ENCODE results near the gene SOCS6. TPM values are rescaled to one million over a fixed set of nuclear protein-coding genes. Genes with fewer than 3 reads are reported as not detected.

Gene SOCS6
- total RNA-seq, 2 donors from 2014 or later: 1.7 to 2.0 TPM

DNA sequence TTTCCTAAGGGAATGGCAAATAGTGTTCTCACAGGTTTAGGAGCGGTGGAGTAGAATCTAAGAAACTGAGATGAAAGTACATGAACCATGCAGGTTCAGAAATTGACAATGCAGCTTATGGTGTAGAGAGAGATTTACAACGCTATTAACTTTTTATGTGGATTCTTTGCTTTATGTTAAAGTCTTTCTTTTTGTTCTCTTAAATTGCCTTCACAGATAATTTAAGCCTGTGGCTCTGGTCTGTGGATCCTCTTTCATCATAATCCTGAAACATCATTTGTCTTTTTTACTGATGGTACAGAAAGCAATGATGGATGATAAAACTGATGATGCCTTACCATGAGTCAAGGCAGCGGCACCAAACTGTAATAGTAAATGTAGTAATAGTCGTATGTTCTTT is 30.3 kb downstream of the SOCS6 start:
- ATAC-seq (replicated peaks in 1 of 2): no peak
- no peak overlapping the region for H3K4me3 Mint-ChIP-seq

DNA sequence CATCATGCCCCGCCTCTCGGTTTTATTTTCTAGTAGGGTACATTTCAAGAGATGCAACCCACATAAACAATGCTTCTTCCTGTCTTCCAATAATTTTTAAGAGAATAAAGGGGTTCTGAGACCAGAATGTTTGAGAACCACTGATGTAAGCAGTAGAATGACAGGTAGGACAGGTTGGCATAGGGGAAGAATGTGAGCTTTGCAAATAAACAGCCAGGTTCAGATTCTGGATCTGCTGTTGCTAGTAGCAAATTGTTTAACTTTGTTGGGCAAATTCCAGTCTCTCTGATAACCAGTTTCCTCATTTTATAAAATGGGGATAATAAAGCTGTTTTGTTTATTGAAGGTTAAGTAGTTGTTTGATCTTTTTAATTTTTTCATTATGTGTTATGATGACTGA is 32.8 kb downstream of the SOCS6 start:
- peaks cover 0 to 2% of the 10 kb centered on the region in 2 donors for H3K36me3 Mint-ChIP-seq (ENCODE audit: insufficient read depth in 2 of 2)
- ATAC-seq (replicated peaks in 1 of 2): no peak

More for the DNA sequence above, 30.3 kb downstream of the SOCS6 start:
- no peak for DNase-seq
- H3K27me3 Mint-ChIP-seq (ENCODE audit: low read depth): no peaks in the 10 kb centered on the region
- H3K9me3 Mint-ChIP-seq: no peaks in the 10 kb centered on the region
- H3K36me3 Mint-ChIP-seq (ENCODE audit: insufficient read depth in 2 of 2): no peaks in the 10 kb centered on the region
- H3K4me1 Mint-ChIP-seq (ENCODE audit: low read depth): no peaks in the 10 kb centered on the region
- no peak overlapping the region for H3K27ac Mint-ChIP-seq

DNA sequence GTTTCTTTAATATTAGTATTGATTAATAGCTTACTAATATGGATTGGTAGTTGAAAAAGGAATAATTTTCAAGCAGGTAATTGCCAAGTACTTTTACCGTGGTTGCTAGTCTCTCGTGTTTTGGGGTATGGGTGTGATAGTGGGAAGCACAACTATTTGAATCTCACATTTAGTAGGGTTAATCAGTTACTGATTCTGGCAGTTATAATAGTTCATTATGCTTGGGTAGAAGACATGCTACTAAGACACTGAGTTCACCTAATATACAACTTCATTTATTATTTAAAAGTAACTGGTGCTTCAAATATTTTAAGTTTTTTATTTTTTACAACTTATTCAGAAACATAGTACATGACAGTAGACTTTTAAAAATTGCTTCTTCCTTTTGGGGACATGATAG is 33.5 kb downstream of the SOCS6 start:
- no peak for DNase-seq
- H3K36me3 Mint-ChIP-seq (ENCODE audit: insufficient read depth in 2 of 2): peaks cover 0 to 2% of the 10 kb centered on the region in 2 donors

More for the DNA sequence above, 32.8 kb downstream of the SOCS6 start:
- Mint-ChIP-seq H3K27ac (no peak overlapping the region), H3K9me3 (no peaks in the 10 kb centered on the region), H3K27me3 (ENCODE audit: low read depth) (no peaks in the 10 kb centered on the region), H3K4me1 (ENCODE audit: low read depth) (no peaks in the 10 kb centered on the region), H3K4me3 (no peak overlapping the region)
- DNase-seq: no peak

DNA sequence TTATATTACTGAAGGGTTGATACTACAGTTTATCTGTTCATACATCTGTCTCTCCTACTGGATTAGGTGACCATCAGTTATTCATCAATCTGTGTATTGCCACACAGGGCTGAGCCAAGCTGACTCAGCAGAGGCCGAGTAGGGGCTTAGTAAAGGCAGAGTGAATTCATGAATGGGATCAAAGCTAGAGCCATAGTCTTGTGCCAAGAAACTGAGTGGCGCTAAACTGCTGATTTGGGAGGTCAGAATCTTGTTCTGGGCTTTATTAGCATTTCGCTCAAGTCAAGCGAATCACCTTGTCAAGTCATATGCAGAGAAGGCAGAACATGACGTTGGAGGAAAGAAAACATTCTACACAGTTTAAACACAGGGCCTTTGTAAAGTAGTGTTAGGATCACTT is 34.1 kb downstream of the SOCS6 start:
- no peak overlapping the region for H3K27ac Mint-ChIP-seq
- DNase-seq (no peak), ATAC-seq (replicated peaks in 1 of 2) (no peak)
- H3K4me1 Mint-ChIP-seq (ENCODE audit: low read depth): no peaks in the 10 kb centered on the region
- peaks cover 0 to 2% of the 10 kb centered on the region in 2 donors for H3K36me3 Mint-ChIP-seq (ENCODE audit: insufficient read depth in 2 of 2)
- no peaks in the 10 kb centered on the region for H3K27me3 Mint-ChIP-seq (ENCODE audit: low read depth)
- no peak overlapping the region for H3K4me3 Mint-ChIP-seq
- no peaks in the 10 kb centered on the region for H3K9me3 Mint-ChIP-seq

More for the DNA sequence above, 33.5 kb downstream of the SOCS6 start:
- Mint-ChIP-seq H3K4me1 (ENCODE audit: low read depth) (no peaks in the 10 kb centered on the region), H3K27me3 (ENCODE audit: low read depth) (no peaks in the 10 kb centered on the region), H3K4me3 (no peak overlapping the region), H3K27ac (no peak overlapping the region), H3K9me3 (no peaks in the 10 kb centered on the region)
- no peak for ATAC-seq (replicated peaks in 1 of 2)

DNA sequence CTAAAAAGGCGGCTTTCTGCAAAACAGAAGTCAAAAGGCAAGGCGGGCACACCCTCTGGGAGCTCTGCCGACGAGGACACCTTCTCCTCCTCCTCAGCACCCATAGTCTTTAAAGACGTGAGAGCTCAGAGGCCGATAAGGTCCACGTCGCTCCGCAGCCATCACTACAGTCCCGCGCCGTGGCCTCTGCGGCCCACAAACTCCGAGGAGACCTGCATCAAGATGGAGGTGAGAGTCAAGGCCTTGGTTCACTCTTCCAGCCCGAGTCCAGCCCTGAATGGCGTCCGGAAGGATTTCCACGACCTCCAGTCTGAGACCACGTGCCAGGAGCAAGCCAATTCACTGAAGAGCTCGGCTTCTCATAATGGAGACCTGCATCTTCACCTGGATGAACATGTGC is 36.1 kb downstream of the SOCS6 start:
- ATAC-seq (replicated peaks in 1 of 2) (no peak), DNase-seq (no peak)
- Mint-ChIP-seq H3K27ac (no peak overlapping the region), H3K4me1 (ENCODE audit: low read depth) (no peaks in the 10 kb centered on the region), H3K27me3 (ENCODE audit: low read depth) (no peaks in the 10 kb centered on the region), H3K36me3 (ENCODE audit: insufficient read depth in 2 of 2) (peaks cover 0 to 2% of the 10 kb centered on the region in 2 donors), H3K4me3 (no peak overlapping the region), H3K9me3 (no peaks in the 10 kb centered on the region)

DNA sequence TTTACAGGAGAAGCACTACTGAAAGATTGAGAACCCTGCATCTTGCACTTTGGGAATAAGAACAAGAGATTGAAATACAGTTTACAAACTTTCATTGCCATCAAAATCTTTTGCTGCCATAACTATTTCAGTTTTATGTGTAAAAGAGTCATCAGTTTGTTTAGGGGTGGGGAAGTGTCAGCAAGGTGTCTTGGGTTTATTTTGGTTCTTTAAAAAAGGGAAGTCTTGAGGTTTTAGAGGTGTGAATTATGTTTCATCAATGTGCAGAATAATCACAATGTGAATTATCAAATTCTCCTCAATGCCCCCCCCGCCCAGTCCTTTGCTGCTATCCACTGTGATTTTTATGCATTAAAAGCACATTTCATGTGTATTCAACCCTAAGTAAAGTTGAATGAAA is 37.4 kb downstream of the SOCS6 start:
- Mint-ChIP-seq H3K9me3 (no peaks in the 10 kb centered on the region), H3K4me1 (ENCODE audit: low read depth) (no peaks in the 10 kb centered on the region), H3K27ac (no peak overlapping the region), H3K36me3 (ENCODE audit: insufficient read depth in 2 of 2) (peaks cover 0 to 2% of the 10 kb centered on the region in 2 donors), H3K27me3 (ENCODE audit: low read depth) (no peaks in the 10 kb centered on the region), H3K4me3 (no peak overlapping the region)
- DNase-seq (no peak), ATAC-seq (replicated peaks in 1 of 2) (no peak)

DNA sequence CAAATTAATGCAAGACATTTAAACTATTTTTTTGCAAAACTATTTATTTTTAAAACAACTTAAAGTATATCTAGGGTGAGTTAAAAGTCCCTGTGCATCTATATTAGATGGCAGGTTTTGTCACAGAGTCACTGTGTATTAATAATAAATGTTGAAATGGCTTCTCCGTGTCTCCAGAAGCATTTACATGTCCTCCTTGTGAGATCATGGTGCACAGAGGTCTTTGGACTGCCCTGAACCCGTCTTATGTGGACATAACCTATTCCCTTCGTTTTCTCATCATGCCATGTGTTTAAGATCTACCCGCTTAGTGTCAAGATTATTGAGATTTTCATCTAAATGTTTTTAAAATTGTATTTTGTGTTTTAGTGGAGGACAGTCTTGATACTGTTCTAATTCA is 39.3 kb downstream of the SOCS6 start:
- H3K27me3 Mint-ChIP-seq (ENCODE audit: low read depth): no peaks in the 10 kb centered on the region
- no peak for ATAC-seq (replicated peaks in 1 of 2)
- H3K4me1 Mint-ChIP-seq (ENCODE audit: low read depth): no peaks in the 10 kb centered on the region
- H3K36me3 Mint-ChIP-seq (ENCODE audit: insufficient read depth in 2 of 2): peaks cover 2% of the 10 kb centered on the region in 2 donors
- H3K9me3 Mint-ChIP-seq: no peaks in the 10 kb centered on the region
- DNase-seq: no peak
- no peak overlapping the region for H3K27ac Mint-ChIP-seq
- no peak overlapping the region for H3K4me3 Mint-ChIP-seq

DNA sequence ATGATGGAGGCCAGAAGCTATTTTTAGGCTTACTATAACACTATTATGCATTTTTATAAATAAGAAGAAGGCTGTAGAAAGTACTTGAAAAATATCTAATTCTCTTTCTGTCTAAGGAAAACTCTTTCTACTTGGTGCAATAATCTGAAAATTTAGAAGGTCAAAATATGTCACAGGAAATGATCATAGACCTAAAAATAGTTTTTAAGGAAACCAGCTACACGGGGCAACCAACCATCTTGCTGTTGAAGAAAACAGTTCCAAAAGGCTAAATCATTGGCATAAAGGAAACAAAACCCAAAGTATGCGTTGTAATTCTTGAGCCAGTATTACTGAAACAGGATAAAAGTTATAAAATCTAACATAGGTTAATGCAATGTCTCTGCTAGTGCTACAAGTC is 40.2 kb downstream of the SOCS6 start:
- no peak for DNase-seq
- peaks cover 2% of the 10 kb centered on the region in 2 donors for H3K36me3 Mint-ChIP-seq (ENCODE audit: insufficient read depth in 2 of 2)
- H3K27ac Mint-ChIP-seq: no peak overlapping the region
- no peaks in the 10 kb centered on the region for H3K4me1 Mint-ChIP-seq (ENCODE audit: low read depth)
- H3K4me3 Mint-ChIP-seq: no peak overlapping the region
- ATAC-seq (replicated peaks in 1 of 2): no peak
- H3K9me3 Mint-ChIP-seq: no peaks in the 10 kb centered on the region
- no peaks in the 10 kb centered on the region for H3K27me3 Mint-ChIP-seq (ENCODE audit: low read depth)

DNA sequence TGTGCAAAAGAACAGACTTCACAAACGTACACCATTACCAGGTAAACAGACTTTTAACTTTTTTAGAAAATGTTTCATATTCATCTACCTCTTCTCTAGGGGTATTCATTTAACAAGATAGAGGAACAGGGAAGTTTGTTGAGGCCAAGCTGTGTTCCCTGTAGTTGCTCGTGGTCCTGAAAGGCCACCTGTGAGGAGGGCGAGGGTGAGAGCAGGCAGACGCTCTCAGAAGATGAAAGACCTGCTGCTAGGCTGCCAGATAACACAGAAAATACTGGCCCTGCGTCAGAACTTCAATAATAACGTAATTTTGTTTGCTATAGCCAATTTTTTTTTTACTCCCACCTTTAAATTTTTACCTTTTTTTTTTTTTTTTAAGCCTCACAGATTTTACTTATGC is 42.0 kb downstream of the SOCS6 start:
- DNase-seq (no peak), ATAC-seq (replicated peaks in 1 of 2) (no peak)
- Mint-ChIP-seq H3K4me3 (no peak overlapping the region), H3K9me3 (no peaks in the 10 kb centered on the region), H3K4me1 (ENCODE audit: low read depth) (no peaks in the 10 kb centered on the region), H3K27ac (no peak overlapping the region), H3K36me3 (ENCODE audit: insufficient read depth in 2 of 2) (peaks cover 0 to 2% of the 10 kb centered on the region in 2 donors), H3K27me3 (ENCODE audit: low read depth) (no peaks in the 10 kb centered on the region)

DNA sequence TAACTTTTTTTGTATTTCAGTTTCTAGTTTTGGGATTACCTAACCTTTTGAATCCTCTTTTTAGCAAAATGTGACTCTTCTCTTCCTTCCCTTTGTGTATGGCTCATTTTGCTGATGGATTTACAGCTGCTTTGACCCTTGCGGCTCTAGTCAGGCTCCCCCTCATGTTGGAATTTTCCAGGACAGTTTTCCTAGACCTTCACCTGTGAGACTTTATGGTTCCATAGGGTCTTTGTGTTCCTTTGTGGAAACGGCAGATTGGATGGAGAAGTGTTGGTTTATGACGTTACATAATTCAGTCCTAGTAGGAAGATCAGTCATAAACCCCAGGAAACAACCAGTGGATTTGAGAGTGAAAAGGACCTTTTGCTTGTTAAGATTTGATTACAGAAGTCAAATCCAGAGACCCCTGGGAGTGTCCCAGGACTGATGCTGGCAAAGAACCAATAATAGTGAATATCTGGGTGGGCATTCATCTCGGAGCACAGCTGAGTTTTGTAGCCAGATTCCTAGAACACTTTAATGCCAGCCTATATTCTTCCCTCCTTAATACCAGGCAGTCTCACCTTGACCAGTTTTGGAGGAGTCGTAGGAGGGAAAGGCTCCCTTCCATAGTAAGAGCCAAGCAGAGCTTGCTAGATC is 42.7 kb downstream of the SOCS6 start:
- Mint-ChIP-seq H3K4me1 (ENCODE audit: low read depth) (no peaks in the 10 kb centered on the region), H3K4me3 (no peak overlapping the region), H3K27me3 (ENCODE audit: low read depth) (no peaks in the 10 kb centered on the region), H3K9me3 (no peaks in the 10 kb centered on the region), H3K27ac (no peak overlapping the region), H3K36me3 (ENCODE audit: insufficient read depth in 2 of 2) (peaks cover 0 to 2% of the 10 kb centered on the region in 2 donors)
- DNase-seq (no peak), ATAC-seq (replicated peaks in 1 of 2) (no peak)

DNA sequence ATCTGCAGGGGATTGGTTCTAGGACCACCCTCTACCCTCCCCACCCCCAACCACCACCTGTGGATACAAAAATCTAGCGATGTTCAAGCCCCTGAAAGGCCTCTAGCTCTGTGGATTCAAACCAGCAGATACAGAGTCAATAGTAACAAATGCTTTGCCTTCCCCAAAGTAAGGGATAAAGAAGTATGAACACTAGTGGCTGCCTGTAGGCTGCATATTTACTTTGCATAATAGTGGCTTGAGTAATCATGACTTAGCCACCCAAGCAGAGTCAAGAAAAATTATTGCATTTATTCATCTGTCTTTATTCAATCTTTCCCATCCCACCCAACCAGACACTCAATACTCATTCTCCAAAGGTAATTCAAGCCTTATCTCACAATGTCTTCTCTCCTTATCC is 43.8 kb downstream of the SOCS6 start:
- Mint-ChIP-seq H3K4me3 (no peak overlapping the region), H3K4me1 (ENCODE audit: low read depth) (peaks cover 4% of the 10 kb centered on the region), H3K36me3 (ENCODE audit: insufficient read depth in 2 of 2) (peaks cover 0 to 2% of the 10 kb centered on the region in 2 donors), H3K27me3 (ENCODE audit: low read depth) (no peaks in the 10 kb centered on the region), H3K9me3 (no peaks in the 10 kb centered on the region), H3K27ac (no peak overlapping the region)
- ATAC-seq (replicated peaks in 1 of 2): no peak
- DNase-seq: no peak

DNA sequence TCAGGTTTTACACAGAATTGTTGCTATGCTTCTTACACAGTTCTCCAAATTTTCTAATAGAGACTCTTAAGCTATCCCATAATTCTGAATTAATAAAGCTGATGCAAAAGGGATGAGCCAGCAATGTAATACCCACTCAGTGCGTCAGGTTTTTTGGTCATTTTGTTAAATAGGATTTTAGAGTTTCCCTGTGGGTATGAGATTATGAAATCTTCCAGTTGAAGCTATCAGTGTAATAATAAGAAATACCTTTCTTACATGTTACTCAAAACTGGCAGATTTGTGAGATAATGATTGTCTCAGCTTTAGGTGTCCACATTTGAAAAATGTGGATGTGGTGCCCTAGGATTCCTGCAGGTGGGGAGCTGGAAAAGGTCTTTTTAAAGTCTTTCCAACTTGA is 44.5 kb downstream of the SOCS6 start:
- H3K9me3 Mint-ChIP-seq: no peaks in the 10 kb centered on the region
- peaks cover 0 to 2% of the 10 kb centered on the region in 2 donors for H3K36me3 Mint-ChIP-seq (ENCODE audit: insufficient read depth in 2 of 2)
- H3K27ac Mint-ChIP-seq: no peak overlapping the region
- no peak overlapping the region for H3K4me3 Mint-ChIP-seq
- DNase-seq (no peak), ATAC-seq (replicated peaks in 1 of 2) (no peak)
- H3K27me3 Mint-ChIP-seq (ENCODE audit: low read depth): no peaks in the 10 kb centered on the region
- H3K4me1 Mint-ChIP-seq (ENCODE audit: low read depth): peaks cover 4% of the 10 kb centered on the region

DNA sequence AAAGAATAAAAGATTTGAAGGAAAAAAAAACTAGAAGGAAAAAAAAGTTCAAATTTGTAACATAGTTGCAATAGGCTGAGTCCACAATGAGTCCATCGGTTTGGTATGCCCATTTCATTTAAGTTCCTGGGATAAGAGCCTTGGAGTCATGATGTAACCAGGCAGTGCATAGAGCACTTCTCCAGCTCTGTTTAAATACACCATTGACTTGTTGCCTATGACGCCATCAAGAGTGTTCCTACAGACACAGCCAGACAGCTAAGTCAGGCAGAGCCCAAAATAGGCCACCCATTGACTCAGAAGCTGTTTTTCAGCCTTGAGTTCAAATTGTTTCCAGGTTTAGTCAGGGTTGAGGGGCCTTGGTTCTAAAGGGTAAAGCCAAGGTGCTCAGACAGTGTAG is 44.9 kb downstream of the SOCS6 start:
- peaks cover 4% of the 10 kb centered on the region for H3K4me1 Mint-ChIP-seq (ENCODE audit: low read depth)

DNA sequence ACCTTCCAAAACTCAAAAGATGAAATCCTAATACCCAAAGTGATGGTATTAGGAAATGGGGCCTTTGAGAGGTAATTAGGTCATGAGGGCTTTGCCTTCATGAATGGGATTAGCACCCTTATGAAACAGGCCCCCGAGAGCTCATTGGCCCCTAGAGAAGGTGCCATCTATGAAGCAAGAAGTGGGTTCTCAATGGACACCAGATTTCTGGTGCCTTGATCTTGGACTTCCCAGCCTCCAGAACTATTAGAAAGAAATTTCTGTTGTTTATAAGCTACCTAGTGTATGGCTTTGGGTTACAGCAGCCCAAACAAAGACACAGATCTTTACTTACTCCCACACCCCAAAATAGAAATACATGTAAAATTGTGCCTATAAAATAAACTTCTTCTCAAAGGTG is 45.4 kb downstream of the SOCS6 start:
- Mint-ChIP-seq H3K27me3 (ENCODE audit: low read depth) (no peaks in the 10 kb centered on the region), H3K4me1 (ENCODE audit: low read depth) (peaks cover 4% of the 10 kb centered on the region), H3K9me3 (peaks cover 0 to 2% of the 10 kb centered on the region in 2 donors), H3K4me3 (no peak overlapping the region), H3K36me3 (ENCODE audit: insufficient read depth in 2 of 2) (peaks cover 0 to 2% of the 10 kb centered on the region in 2 donors), H3K27ac (no peak overlapping the region)
- DNase-seq (no peak), ATAC-seq (replicated peaks in 1 of 2) (no peak)

More for the DNA sequence above, 44.9 kb downstream of the SOCS6 start:
- DNase-seq (no peak), ATAC-seq (replicated peaks in 1 of 2) (no peak)
- Mint-ChIP-seq H3K27ac (no peak overlapping the region), H3K4me3 (no peak overlapping the region), H3K9me3 (peaks cover 0 to 2% of the 10 kb centered on the region in 2 donors), H3K27me3 (ENCODE audit: low read depth) (no peaks in the 10 kb centered on the region), H3K36me3 (ENCODE audit: insufficient read depth in 2 of 2) (peaks cover 0 to 2% of the 10 kb centered on the region in 2 donors)

Data from activated T-cell treated with anti-CD3 and anti-CD28 coated beads, Interleukin-2, amount 50 U/mL, for 72 hours (primary cell).